ENCODE data around the gene MUC5AC.

The MUC5AC gene

DNA sequence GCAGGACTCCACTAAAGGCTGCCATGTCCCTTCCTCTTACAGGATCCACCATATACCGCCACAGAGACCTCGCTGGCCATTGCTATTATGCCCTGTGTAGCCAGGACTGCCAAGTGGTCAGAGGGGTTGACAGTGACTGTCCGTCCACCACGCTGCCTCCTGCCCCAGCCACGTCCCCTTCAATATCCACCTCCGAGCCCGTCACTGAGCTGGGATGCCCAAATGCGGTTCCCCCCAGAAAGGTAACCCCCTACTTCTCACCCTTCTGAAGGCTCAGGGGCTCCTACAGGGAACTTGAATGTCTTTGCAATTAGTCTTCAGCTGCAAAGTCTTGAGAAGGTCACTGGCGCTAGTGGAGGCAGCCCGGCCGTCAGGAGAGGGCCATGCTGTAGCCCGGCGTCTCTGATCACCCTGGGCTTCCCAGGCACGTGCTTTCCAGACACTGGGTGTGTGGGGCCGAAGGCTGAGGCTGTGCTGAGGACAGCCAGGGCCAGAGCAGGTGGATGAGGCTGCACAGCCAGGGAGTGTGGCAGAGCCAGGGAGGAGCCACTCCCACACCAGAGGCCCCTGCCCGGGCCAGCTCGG lies 35.1 kb downstream of the MUC5AC start:
- FAIRE-seq: no peak
- DNase-seq (ENCODE audit: extremely low spot score, insufficient read length, low read depth): no peak

DNA sequence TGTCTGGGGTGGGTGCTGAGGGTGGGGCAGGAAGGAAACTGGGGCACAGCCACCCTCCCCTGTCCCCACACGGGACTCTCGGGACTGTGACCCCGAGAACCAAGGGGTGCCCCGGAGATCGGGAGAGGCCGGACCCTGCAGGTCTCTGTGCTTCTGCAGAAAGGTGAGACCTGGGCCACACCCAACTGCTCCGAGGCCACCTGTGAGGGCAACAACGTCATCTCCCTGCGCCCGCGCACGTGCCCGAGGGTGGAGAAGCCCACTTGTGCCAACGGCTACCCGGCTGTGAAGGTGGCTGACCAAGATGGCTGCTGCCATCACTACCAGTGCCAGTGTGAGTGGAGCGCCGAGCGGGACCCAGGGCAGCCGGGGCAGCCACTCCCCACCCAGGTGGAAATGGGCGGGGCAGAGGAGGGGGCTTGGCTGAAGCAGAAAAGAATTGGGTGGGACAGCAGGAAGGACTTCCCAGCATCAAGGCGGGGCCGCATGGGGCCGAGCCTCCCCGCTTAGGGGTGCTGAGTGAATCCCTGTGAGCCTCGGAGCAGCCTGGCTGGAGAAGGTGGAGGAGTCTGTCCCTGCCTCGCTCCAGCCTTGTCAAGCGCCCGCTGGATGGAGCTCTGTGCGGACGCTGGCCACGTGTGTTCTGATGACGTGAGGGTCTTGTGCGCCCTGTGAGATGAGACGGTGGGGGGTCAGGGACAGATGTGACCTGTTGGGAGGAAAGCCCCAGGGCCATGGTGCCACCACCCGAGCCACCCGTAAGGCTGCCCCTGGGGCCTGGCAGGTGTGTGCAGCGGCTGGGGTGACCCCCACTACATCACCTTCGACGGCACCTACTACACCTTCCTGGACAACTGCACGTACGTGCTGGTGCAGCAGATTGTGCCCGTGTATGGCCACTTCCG lies 35.8 kb downstream of the MUC5AC start:
- DNase-seq (ENCODE audit: extremely low spot score, insufficient read length, low read depth): no peak

DNA sequence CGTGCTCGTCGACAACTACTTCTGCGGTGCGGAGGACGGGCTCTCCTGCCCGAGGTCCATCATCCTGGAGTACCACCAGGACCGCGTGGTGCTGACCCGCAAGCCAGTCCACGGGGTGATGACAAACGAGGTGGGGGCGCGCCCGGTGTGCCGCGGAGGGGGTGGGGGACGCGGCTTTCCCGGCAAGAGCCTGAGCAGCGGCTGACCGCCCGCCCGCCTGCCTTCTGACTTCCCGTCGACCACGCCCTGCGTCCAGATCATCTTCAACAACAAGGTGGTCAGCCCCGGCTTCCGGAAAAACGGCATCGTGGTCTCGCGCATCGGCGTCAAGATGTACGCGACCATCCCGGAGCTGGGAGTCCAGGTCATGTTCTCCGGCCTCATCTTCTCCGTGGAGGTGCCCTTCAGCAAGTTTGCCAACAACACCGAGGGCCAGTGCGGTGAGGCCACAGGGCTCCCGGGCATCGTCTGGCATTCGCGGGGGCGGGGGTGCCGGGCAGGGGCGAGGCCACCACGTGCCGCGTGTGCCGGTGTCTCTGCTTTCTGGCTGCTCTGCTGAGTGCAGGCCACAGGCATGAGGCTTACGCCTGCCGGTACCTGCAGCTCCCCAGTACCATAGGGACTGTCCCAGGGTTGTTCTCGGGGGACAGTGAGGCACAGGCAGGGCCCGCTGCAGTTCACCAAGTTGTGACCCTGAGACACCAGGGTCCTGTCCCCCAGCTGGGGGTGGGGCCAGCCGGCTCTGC lies 36.7 kb downstream of the MUC5AC start:
- no peak for FAIRE-seq
- no peak for DNase-seq (ENCODE audit: extremely low spot score, insufficient read length, low read depth)

More for the DNA sequence above, 35.8 kb downstream of the MUC5AC start:
- no peak for FAIRE-seq

DNA sequence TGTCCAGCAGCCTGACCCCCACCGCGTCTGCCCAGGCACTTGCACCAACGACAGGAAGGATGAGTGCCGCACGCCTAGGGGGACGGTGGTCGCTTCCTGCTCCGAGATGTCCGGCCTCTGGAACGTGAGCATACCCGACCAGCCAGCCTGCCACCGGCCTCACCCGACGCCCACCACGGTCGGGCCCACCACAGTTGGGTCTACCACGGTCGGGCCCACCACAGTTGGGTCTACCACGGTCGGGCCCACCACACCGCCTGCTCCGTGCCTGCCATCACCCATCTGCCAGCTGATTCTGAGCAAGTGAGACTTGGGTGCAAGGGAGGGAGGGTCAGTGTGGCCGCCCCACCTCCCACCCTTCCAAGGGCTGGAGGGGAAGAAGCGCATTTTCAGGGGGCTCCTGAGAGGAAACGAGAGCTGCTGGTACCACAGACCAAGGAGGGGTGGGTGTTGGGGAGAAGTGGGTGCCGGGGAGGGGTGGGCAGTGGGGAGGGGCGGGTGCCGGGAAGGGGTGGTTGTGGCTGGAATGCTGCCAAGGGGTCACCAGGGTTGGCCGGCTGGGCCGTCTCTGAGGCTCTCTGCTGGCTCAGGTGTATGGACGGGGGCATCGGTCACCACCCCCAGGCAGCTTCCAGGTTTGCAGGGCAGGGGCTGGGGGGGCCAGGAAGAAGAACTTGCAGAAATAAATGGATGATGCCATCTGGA lies 37.4 kb downstream of the MUC5AC start:
- no peak for FAIRE-seq

DNA sequence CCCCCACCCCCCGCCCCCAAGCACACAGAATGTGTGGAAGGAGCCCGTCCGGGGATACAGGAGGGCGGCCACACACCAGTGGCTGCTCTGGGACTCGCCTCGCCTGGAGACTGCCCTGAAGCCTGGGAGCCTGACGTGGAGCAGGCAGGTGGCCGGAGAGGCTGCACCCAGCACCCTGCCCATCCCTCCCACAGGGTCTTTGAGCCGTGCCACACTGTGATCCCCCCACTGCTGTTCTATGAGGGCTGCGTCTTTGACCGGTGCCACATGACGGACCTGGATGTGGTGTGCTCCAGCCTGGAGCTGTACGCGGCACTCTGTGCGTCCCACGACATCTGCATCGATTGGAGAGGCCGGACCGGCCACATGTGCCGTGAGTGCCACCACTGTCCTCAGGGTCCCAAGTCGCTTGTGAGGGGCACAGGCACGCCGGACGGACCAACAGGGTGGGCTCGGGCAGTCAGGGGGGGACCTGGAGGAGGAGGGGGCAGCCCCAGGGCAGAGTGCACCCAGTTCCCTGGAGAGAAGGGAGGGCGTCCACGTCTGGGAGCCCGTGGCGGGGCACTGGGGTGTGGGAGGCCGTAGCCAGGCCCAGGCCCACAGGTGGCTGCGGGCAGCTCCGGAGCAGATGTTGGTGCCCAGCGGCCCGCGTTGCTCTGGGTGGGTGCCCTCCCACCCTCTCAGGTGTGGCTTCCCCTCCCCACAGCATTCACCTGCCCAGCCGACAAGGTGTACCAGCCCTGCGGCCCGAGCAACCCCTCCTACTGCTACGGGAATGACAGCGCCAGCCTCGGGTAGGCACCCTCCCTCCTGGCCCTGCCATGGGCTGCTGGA lies 38.1 kb downstream of the MUC5AC start:
- no peak for FAIRE-seq
- no peak for DNase-seq (ENCODE audit: extremely low spot score, insufficient read length, low read depth)

More for the DNA sequence above, 37.4 kb downstream of the MUC5AC start:
- DNase-seq (ENCODE audit: extremely low spot score, insufficient read length, low read depth): no peak

DNA sequence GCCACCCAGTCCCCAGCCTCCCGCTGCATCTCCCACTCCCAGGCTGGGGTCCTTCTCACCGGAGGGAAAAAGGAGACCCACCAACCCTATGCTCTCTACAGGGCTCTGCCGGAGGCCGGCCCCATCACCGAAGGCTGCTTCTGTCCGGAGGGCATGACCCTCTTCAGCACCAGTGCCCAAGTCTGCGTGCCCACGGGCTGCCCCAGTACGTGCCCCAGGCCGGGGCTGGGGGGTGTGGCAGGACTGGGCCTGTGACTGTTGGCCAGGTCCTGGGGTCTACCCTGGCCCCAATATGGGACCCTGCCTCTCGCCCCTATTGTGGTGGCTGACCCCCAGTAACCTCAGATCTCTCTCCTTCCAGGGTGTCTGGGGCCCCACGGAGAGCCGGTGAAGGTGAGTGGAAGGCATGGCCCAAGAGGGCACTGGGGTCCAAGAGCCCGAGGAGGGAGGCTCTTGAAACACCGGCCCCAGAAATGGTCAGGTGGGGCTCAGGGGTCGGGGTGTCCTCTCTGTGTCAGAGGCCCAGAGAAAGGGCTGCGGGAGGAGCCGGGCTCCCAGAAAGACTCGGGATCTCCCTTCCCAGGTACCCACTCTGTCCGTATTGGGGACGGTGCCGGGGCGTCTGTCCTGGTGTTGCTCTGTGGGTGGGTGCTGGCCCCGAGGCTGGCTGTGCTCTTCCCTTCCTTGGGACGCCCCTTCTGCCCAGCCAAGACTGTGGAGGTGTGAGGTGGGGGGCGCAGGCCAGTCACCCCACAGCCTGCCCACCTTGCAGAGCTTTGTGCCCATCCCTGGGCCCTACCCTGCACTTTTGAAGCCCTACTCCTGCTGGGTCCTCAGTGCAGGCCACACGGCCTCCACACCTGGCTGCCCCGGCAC lies 39.0 kb downstream of the MUC5AC start:
- DNase-seq (ENCODE audit: extremely low spot score, insufficient read length, low read depth) (no peak), FAIRE-seq (no peak)

DNA sequence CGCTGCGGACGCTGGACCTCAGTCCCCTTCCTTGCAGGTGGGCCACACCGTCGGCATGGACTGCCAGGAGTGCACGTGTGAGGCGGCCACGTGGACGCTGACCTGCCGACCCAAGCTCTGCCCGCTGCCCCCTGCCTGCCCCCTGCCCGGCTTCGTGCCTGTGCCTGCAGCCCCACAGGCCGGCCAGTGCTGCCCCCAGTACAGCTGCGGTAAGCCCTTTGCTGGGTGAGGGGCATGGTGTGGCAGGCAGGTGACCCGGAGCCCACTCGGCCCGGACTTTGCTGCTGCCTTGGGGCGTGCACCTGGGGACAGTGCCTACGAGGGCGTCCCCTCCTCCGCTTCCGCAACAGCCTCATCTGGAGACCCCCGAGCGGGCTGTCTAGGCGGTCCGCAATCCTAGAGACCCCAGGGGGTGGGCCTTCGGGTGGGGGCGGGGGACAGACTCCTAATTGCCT lies 39.7 kb downstream of the MUC5AC start:
- DNase-seq (ENCODE audit: extremely low spot score, insufficient read length, low read depth) (no peak), FAIRE-seq (no peak)

DNA sequence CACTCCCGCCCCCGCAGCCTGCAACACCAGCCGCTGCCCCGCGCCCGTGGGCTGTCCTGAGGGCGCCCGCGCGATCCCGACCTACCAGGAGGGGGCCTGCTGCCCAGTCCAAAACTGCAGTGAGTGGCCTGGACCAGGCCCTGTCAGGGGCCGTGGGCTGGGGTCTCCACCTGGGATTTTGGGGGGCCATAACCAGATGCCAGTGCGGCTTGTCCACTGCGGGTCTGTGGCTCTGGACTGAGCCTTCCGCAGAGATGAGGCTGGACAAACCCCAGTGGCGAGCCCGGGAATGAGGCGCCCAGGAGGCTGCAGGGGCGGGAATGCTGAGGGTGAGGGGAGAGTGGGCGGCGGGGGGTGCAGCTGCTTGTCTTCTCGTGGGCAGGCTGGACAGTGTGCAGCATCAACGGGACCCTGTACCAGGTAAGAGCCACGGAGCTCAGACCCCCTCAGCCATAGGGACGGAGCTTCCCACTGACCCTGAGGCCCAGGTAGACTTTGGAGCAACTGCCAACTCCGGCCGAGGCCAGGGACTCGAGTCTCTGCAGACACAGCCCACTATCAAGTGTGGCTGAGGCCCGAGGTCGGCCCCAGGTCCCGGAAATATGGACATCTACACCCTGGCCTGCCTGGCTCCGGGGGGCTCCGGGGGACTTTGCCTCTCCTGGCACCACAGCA lies 40.3 kb downstream of the MUC5AC start:
- DNase-seq (ENCODE audit: extremely low spot score, insufficient read length, low read depth) (no peak), FAIRE-seq (no peak)

DNA sequence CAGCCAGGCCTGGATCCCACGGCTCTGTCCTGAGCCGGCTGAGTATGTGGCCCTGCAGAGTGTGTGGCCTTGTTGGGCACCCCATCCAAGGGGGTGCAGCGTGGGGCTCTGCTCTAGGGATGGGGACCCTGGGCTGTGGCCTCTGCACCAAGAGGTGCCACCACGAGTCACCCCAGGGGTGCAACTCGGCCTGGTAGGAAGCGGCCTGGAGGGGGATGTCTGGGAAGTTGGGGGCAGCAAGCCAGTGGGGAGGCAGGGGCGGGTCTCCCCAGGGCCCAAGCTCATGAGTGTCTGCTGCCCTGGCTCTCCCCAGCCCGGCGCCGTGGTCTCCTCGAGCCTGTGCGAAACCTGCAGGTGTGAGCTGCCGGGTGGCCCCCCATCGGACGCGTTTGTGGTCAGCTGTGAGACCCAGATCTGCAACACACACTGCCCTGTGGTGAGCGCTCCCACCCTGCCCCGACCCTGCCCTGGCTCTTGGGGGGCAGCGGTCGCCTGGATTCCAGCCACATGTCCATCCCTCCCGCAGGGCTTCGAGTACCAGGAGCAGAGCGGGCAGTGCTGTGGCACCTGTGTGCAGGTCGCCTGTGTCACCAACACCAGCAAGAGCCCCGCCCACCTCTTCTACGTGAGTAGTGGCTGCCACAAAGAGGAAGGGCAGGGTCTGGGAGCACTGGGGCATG lies 40.9 kb downstream of the MUC5AC start:
- FAIRE-seq (no peak), DNase-seq (ENCODE audit: extremely low spot score, insufficient read length, low read depth) (no peak)

DNA sequence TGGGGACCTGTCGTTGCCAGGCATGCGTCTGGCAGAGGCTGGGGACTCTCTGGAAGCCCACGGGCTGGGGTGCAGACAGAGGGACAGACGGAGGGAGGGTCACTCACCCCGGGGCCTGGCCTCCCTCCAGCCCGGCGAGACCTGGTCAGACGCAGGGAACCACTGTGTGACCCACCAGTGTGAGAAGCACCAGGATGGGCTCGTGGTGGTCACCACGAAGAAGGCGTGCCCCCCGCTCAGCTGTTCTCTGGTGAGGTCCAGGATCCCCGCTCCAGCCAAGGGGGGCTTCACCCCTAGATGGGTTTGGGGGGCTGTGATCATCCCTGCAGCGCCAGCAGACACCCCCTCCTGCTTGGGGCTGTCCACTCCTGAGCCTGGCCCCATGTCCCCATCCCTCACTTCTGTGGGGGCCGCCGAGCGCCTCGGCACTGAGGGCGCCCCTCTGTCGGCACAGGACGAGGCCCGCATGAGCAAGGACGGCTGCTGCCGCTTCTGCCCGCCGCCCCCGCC lies 41.5 kb downstream of the MUC5AC start:
- FAIRE-seq (no peak), DNase-seq (ENCODE audit: extremely low spot score, insufficient read length, low read depth) (no peak)

DNA sequence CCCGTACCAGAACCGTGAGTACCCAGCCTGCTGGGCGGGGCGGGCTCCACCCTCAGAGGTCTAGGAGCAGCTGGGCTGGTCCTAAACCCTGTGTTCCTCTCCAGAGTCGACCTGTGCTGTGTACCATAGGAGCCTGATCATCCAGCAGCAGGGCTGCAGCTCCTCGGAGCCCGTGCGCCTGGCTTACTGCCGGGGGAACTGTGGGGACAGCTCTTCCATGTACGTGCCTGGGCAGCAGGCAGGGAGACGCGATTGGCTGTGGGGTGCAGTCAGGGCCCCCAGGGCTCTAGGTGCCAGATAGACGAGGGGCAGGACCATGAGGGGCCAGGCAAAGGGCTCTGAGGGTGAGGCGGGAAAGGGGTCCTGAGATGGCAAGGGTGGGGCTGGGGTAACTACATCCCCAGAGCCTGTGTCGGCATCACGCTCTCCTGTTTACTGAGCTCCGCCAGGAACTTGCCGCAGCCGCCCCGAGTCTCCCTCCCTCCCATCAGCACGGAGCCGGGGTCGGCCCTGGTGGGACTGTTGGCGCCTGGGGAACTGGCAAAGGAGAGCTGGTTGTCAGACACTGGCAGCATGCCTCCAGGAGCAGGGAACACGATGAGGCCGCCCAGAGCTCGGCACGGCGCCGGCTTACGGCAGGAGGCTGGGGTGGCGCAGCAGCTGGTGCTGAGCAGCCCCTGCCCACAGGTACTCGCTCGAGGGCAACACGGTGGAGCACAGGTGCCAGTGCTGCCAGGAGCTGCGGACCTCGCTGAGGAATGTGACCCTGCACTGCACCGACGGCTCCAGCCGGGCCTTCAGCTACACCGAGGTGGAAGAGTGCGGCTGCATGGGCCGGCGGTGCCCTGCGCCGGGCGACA lies 42.2 kb downstream of the MUC5AC start:
- FAIRE-seq (no peak), DNase-seq (ENCODE audit: extremely low spot score, insufficient read length, low read depth) (no peak)

DNA sequence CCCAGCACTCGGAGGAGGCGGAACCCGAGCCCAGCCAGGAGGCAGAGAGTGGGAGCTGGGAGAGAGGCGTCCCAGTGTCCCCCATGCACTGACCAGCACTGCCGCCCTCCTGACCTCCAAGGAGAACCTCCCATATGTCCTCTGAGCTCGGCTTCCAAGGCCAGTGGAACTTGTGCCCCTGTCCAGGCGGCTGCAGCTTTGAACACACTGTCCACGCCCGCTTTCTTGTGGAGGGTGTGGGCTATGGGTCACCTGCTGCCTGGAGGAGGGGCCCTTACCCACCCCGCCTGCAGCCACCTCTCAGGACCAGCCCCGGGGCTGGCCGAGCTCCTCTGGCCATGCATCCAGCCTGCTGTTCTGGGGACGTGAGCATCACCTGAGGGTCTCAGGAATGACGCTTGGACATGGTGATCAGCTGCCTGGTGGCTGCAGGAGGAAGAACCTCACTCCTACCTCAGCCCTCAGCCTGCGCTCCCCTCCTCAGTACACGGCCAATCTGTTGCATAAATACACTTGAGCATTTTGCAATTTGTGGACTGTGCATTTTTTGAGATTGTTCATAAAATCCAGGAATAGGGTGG lies 42.9 kb downstream of the MUC5AC start:
- FAIRE-seq (no peak), DNase-seq (ENCODE audit: extremely low spot score, insufficient read length, low read depth) (no peak)

DNA sequence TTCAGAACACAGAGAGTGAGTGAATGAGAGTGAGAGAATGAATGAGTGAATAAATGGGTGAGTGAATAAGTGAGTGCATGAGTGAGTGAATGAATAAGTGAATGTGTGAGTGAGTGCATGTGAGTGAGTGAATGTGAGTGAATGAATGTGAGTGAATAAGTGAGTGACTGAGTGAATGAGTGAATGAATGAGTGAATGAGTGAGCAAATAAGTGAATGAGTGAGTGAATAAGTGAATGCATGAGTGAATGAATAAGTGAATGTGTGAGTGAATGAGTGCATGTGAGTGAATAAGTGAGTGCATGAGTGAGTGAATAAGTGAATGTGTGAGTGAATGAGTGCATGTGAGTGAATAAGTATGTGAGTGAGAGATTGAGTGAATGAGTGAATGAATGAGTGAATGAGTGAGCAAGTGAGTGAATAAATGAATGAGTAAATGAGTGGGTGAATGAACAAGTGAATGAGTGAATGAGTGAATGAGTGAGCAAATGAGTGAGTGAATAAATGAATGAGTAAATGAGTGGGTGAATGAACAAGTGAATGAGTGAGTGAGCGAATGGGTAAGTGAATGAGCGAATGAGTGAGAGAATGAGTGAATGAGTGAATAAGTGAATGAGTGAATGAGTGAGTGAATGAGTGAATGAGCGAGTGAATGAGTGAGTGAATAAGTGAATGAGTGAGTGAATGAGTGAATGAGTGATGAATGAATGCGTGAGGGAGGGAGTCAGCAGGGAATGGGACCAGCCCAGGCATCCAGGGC lies 43.8 kb downstream of the MUC5AC start:
- FAIRE-seq (no peak), DNase-seq (ENCODE audit: extremely low spot score, insufficient read length, low read depth) (no peak)

DNA sequence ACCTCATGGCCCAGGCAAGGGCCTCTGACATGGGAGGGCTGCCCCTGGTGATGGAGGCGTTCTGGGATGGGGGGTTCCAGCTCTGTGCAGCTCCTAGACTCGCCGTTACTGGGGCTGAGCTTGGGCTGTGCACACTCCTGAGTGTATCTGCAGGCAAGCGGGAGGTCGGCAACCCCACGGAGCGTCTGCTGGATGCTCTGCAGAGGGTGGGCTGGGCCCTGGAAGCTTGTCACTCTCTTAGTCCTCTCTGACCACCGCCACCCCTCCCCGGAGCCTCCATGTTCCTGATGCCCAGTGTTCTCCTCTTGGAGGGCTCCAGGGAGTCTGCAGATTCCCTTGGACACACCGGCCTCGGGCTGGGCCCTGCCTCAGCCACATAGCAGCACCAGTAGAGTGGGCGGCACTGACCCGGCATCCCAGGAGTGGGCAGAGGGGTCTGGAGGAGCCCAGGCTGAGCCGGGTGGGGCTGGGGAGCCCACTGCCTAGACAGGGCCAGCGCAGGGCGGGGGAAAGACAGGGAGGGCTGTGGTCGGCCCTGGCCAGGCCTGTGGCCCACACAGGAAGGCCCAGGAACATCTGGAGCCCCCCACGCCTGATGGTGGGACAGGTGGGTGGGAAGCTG lies 44.5 kb downstream of the MUC5AC start:
- FAIRE-seq (no peak), DNase-seq (ENCODE audit: extremely low spot score, insufficient read length, low read depth) (no peak)

Measured in GM18507 (cell line).